Daoy (cell line): Measurements from ENCODE around the gene HLX. TPM values are rescaled to one million over a fixed set of nuclear protein-coding genes. Genes with fewer than 3 reads are reported as not detected.

Experiments used
- DNase-seq: peaks from one replicate; pipeline ENCODE4 v3.0.0-alpha.2; 2015; ENCODE audit warnings: low read depth
- total RNA-seq: library from RNA; depleted of rRNA; stranded (reverse); fragments of >200 nt; shearing (Covaris generic); gene quantifications from 2 replicates; pipeline ENCODE4 v1.2.3, GENCODE V29; 2014; rRNA removed

Gene HLX
- total RNA-seq, result 2.8 and 4.0 TPM in 2 replicates

- DNase-seq, result peak; percentile 93
These were observed at the start of gene HLX for GRCh38 chr1:220879076-220879508. Gene HLX (plus strand): TSS chr1:220879443. CDS start chr1:220879858, 415 bp downstream.

DNA sequence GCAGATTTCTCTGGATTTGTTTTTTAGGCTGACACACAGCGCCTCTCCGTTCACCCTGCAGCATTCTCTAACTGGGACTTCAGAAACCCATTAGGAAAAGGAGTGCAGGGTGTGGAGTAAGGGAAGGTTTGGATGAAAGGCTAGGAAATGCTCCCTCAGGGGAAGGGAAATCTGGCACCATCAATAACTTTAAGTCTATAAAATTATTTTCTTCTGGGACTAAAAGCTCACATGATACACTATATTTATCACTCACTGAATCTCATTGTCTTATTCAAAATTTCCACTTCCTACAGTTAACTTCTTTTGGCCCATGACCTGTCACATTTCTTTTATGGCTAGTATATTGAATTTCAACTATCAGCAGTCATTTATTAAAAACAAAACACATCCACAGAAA is 45.8 kb upstream of the HLX start:
- DNase-seq, result no peak

- DNase-seq, result no peak
These were observed 44.9 kb upstream of the HLX start for GRCh38 chr1:220834155-220834870.

GRCh38 chr1:220838578-220838977 is 40.7 kb upstream of the HLX start:
- no peak for DNase-seq

DNA sequence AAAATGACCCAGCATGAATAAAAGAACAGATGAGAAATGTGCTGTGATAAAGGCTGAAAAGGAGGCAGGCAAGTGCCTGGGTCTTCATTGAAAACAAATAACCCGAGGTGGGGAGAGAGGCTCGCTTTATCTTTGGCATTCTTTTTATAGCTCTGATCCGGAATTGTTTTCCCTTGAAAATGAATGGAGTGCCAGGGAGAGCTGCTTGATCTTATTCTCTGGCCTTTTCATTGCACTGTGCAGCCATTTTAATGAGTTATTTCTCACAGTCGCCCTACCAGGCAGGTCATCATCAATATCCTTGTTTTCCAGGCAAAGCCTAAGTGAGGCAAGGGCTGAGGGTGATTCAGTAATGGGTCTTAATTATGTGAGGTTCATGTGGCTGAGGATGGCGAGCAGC is 39.8 kb upstream of the HLX start:
- no peak for DNase-seq

- DNase-seq, result no peak
These were observed 38.0 kb upstream of the HLX start for GRCh38 chr1:220841293-220841692.

DNA sequence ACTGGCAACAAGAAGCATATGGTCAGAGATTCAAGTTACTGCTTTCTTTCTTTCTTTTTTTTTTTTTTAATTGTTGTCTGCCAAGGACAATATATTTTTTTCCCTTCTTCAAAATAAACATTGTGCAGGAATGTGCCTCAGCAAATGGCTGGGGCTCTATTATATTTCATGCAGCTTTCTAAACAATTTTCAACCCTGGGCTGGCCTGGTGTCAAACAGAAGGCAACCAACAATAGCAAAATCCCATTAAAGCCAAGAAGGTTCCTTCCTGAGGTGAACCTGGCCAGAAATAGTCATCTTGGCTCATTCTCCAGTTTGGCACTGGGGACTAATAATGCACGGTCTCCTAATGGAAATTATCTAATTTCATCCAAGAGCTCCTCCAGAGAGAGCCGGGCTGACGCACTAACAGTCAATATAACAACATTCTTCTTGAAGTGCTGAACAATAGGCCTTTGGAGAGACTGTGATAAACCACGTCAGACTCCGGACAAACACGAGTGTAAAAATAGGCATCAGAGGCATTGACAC is 35.7 kb upstream of the HLX start:
- DNase-seq, result no peak

DNA sequence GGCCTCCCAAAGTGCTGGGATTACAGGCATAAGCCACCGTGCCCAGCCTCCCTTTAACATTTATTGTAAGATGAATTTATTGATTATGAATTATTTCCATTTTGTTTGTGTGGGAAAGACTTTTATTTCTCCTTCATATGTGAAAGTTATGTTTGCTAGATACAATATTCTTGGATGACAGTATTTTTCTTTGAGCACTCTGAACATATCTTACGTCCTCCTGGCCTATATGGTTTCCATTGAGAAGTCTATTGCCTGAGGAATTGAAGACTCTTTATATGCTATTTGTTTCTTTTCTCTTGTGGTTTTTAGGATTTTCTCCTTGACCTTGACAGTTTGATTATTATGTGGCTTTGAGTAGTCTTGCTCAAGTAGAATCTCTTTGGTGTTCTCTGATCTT is 26.8 kb upstream of the HLX start:
- DNase-seq, result no peak

GRCh38 chr1:220872296-220872695 is 6.9 kb upstream of the HLX start:
- no peak for DNase-seq

- no peak for DNase-seq
These were observed 6.2 kb upstream of the HLX start for GRCh38 chr1:220873087-220873486.

- peak; percentile 46 for DNase-seq
These were observed 5.2 kb upstream of the HLX start for GRCh38 chr1:220873868-220874655.

GRCh38 chr1:220875260-220875659 is 4.0 kb upstream of the HLX start:
- DNase-seq, result no peak

DNA sequence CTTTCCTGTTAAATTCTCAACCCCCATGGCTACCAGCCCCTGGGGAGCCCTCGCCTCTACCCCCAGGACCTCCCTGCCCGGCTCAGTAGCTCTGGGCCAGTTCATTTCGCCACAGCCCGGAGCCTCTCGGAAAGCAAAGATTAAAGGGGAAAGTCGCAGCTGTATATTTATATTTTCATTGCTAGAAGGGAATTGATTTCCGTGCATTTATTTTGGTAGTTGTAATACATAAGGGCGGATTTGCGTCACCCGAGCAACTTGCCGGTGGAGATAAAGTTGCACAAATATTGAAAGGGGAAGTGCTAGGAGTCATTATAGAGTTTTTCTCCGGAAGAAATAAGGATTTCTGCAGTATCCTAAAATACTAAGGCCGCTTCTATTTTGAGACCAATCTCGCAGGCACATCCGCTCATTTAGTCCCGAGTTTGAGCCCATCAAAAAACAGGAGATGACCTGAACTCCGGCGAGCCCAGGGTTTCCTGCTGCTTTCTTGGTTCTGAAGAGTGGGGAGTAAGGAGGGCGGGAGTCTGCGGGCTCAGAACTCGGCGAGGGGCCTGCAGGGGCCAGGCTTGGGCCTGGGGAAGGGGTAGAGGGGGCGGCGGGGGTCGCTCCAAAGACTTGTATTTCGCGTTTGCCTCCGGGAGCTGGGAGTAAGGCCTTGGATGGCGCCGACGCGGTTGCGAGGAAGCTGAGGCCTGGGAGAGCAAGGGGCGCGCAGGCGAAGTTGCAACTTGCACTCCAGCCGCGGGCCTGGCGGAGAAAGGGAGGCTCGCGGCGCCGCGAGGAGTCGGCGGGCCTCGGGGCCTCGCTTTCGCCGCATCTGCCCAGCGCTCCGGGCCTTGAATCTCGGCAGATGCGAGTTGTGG is 2.5 kb upstream of the HLX start:
- no peak for DNase-seq

GRCh38 chr1:220877377-220878095 is 1.7 kb upstream of the HLX start:
- no peak for DNase-seq

GRCh38 chr1:220878191-220879075 is 810 bp upstream of the HLX start:
- no peak for DNase-seq

DNA sequence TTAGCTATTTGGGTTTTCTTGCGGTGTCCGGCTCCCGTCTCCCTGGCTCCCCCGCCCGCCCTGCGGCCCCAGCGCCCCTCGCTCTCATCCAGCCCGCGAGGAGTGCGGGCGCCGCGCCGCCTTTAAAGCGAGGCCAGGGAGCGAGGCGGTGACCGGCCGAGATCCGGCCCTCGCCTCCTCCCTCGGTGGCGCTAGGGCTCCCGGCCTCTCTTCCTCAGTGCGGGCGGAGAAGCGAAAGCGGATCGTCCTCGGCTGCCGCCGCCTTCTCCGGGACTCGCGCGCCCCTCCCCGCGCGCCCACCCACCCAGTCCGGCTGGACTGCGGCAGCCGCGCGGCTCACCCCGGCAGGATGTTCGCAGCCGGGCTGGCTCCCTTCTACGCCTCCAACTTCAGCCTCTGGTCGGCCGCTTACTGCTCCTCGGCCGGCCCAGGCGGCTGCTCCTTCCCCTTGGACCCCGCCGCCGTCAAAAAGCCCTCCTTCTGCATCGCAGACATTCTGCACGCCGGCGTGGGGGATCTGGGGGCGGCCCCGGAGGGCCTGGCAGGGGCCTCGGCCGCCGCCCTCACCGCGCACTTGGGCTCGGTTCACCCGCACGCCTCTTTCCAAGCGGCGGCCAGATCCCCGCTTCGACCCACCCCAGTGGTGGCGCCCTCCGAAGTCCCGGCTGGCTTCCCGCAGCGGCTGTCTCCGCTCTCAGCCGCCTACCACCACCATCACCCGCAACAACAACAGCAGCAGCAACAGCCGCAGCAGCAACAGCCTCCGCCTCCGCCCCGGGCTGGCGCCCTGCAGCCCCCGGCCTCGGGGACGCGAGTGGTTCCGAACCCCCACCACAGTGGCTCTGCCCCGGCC is 492 bp downstream of the HLX start:
- peak; percentile 74 for DNase-seq

DNA sequence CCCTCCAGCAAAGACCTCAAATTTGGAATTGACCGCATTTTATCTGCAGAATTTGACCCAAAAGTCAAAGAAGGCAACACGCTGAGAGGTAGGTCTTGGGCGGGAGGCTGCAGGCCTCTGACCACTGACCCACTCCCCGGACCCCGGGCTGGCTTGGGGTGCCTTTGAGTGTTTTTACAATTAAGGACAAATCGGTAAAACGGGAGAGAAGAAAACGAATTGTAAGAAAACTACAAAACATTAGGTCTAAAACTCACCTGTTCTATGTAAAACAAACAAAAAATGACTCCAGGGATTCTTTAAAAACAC is 1.1 kb downstream of the HLX start:
- DNase-seq, result no peak

- no peak for DNase-seq
These were observed 1.7 kb downstream of the HLX start for GRCh38 chr1:220880726-220881506.
